Activated CD4-positive, alpha-beta T cell treated with anti-CD3 and anti-CD28 coated beads for 36 hours (primary cell): Measurements from ENCODE around the gene EBF4. TPM values are rescaled to one million over a fixed set of nuclear protein-coding genes. Genes with fewer than 3 reads are reported as not detected.
"Not testable (repeated sequence)": the region's sequence is repeated elsewhere in the genome, so short reads cannot be mapped to it uniquely, and the experiment has no call there.

Experiments used
- ATAC-seq: fragments of 200-7000 bp; cut with Tn5 transposase; one replicate; pipeline ENCODE4 v1.10.0; 2021; ENCODE audit warnings: mild to moderate bottlenecking, moderate library complexity
- CTCF ChIA-PET: fragments of 350-600 bp; sonication (Branson Sonifier 250); formaldehyde crosslinking; loops from one replicate; lab custom pipeline; 2021; ENCODE audit warnings: antibody characterized with exemption; lab: Charles Lee
- POLR2A ChIA-PET: fragments of 350-600 bp; sonication (Branson Sonifier 250); formaldehyde crosslinking; loops from one replicate; lab custom pipeline; 2021; ENCODE audit warnings: antibody characterized with exemption, inconsistent platforms; lab: Charles Lee
- DNase-seq: peaks from one replicate; pipeline ENCODE4 v3.0.0-alpha.2; 2020
- H3K27ac Mint-ChIP-seq: one replicate; pipeline ENCODE4 v1.8.0; 2021; ENCODE audit warnings: mixed read lengths
- H3K27me3 Mint-ChIP-seq: one replicate; pipeline ENCODE4 v1.8.0; 2021; ENCODE audit warnings: mixed read lengths
- H3K36me3 Mint-ChIP-seq: one replicate; pipeline ENCODE4 v1.8.0; 2021; ENCODE audit warnings: low read depth, mixed read lengths
- H3K4me1 Mint-ChIP-seq: one replicate; pipeline ENCODE4 v1.8.0; 2021; ENCODE audit warnings: mixed read lengths
- H3K4me3 Mint-ChIP-seq: one replicate; pipeline ENCODE4 v1.8.0; 2021; ENCODE audit warnings: mild to moderate bottlenecking, moderate library complexity, mixed read lengths
- H3K9me3 Mint-ChIP-seq: one replicate; pipeline ENCODE4 v1.8.0; 2021; ENCODE audit warnings: low read depth, mixed read lengths
- intact Hi-C, 2 experiments: fragments of 100-400 bp; cut with DNase I in 1 of 2; cut with micrococcal nuclease in 1 of 2; formaldehyde crosslinking; loops; one replicate each; pipeline versions ENCODE4 v1.14.2 to v1.15.1; 2022 to 2024; cut with DNase I, micrococcal nuclease
- total RNA-seq, 2 experiments: library from RNA; stranded (reverse); gene quantifications; one replicate each; pipeline ENCODE4 v1.2.3, GENCODE V29; 2021

Gene EBF4
- total RNA-seq, 2 experiments from 2014 or later: 3.7 to 4.3 TPM

DNA sequence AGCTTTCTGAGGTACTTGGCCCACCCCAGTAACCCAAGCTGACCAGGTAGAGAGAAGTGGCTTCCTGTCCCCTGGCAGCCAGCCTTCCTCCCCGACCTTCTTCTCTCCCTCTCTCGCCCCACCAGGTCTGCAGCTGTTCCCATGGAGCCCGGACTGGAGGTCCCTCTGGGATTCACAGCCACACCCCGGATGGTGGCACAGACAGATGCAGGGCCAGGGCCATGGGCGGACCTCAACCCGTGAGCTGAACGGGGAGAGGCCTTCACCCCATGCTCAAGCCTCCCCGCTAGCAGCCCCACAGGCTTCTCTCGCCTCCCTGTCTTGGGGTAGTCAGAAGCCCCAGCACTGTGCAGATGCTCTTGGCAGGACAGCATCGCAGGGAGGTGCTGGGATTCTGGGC, 66.6 kb downstream of the EBF4 start:
- no peaks in the 10 kb centered on the region for H3K36me3 Mint-ChIP-seq
- H3K27me3 Mint-ChIP-seq: peaks cover 15% of the 10 kb centered on the region
- no peak for ATAC-seq
- POLR2A ChIA-PET: no interaction called here
- DNase-seq: no peak
- intact Hi-C loops: loop anchor here in 1 of 2 experiments (5.0 kb wide), 1 partner anchor 93 kb away; no protein-coding TSS in a partner anchor
- H3K4me1 Mint-ChIP-seq: peaks cover 5% of the 10 kb centered on the region
- no peak overlapping the region for H3K4me3 Mint-ChIP-seq
- CTCF ChIA-PET: interaction anchor here (0.9 kb wide), 1 partner anchor 72 kb away, joined by 3 read pairs; no protein-coding TSS in a partner anchor
- H3K27ac Mint-ChIP-seq: no peak overlapping the region
- no peaks in the 10 kb centered on the region for H3K9me3 Mint-ChIP-seq

DNA sequence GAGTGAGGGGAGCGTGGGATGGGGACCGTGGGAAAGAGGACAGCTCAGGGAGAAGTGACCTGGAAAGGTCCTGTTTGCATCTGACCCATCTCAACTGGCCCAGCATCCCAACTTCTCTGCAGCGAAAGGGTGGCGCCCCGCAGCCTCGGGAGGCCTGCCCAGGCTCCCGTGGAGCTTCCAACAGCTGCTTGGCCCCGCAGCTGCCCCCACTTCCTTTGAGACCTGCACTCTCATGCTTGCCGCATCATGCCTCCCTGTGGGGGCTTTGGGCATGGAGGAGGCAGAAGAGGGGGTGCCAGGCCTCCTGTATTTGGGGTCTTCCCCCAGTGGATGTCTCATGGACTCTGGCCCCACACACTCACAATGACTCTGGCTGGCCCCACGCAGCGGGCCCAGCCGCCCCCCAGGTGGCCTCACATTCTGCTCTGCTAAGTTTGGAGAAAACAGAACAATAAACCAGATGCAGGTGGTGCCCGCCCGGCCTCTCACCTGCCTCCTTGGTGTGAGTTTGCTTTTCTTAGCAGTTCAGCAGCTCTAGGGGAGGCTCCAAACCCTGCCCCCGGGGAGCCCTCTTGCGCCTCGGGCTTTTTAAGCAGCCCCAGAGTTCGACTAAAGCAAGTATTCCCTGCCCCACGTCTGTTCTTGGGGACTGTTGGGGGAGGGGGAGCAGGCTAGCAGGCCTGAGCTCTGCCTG, 67.2 kb downstream of the EBF4 start:
- intact Hi-C loops: loop anchor here in 1 of 2 experiments (5.0 kb wide), 1 partner anchor 93 kb away; no protein-coding TSS in a partner anchor
- H3K27me3 Mint-ChIP-seq: peaks cover 13% of the 10 kb centered on the region
- ATAC-seq (no peak), DNase-seq (no peak)
- no peaks in the 10 kb centered on the region for H3K36me3 Mint-ChIP-seq
- ChIA-PET CTCF (interaction anchor here (0.6 to 0.9 kb wide), 2 partner anchors 72 to 92 kb away, joined by 3 to 4 read pairs; no protein-coding TSS in a partner anchor), POLR2A (no interaction called here)
- H3K27ac Mint-ChIP-seq: no peak overlapping the region
- H3K4me1 Mint-ChIP-seq: peaks cover 5% of the 10 kb centered on the region
- H3K9me3 Mint-ChIP-seq: no peaks in the 10 kb centered on the region
- no peak overlapping the region for H3K4me3 Mint-ChIP-seq

DNA sequence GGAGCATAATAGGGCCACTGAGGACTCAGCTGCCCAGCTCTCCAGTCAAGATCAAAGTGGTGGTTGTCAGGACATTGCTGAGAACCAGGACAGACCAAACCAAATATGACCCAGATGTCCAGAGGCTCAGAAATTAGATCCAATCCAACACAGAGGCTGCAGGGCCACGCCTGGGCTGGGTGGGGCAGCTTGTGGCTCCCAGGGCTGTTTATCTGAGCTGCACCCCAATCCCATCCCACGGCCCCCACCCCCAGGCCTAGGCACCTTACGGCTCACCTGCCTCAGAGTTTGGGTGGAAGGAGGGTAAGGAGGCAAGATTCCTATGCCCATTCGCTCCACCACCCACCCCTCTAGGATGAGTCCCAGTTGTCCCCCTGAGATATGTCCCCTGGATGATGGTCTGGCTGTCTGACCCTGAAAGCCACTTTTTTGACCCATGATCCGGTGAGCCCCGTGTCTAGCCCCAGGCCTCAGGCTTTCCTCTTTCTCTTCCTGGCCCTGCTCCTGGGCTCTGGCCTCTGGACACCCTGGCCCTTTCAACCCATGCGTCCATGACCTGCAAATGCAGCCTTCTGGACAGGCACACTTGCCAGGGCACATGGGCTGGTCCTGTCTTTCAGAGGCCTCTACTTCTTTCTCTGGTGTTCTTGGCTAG, 67.8 kb downstream of the EBF4 start:
- Mint-ChIP-seq H3K4me1 (peaks cover 5% of the 10 kb centered on the region), H3K36me3 (no peaks in the 10 kb centered on the region), H3K4me3 (no peak overlapping the region), H3K9me3 (no peaks in the 10 kb centered on the region), H3K27ac (no peak overlapping the region), H3K27me3 (peaks cover 13% of the 10 kb centered on the region)
- intact Hi-C loops: no loop called here
- ATAC-seq (no peak), DNase-seq (no peak)
- ChIA-PET CTCF (interaction anchor here (0.6 kb wide), 2 partner anchors 21 to 92 kb away, joined by 3 to 4 read pairs; no protein-coding TSS in a partner anchor), POLR2A (no interaction called here)

DNA sequence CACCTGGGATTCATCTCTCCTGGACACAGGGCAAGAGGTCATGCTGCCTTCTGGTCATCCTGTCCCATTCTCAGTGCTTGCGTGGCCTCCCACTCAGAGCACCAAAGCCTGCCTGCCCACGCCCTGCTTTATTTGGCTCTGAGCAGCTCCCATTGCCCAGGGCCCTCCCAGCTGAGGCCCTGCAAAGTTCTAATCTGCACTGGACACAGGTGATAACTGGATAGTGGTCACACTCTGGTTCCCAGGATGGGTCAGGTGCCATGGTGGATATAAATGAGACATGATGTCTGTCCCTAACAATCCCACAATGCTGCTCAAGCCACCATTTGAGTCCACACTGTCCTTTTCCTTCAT, 68.3 kb downstream of the EBF4 start:
- Mint-ChIP-seq H3K27me3 (peaks cover 11% of the 10 kb centered on the region), H3K27ac (no peak overlapping the region), H3K4me1 (peaks cover 5% of the 10 kb centered on the region), H3K36me3 (no peaks in the 10 kb centered on the region), H3K9me3 (no peaks in the 10 kb centered on the region), H3K4me3 (no peak overlapping the region)
- DNase-seq (no peak), ATAC-seq (no peak)
- ChIA-PET CTCF (interaction anchor here (0.6 kb wide), 2 partner anchors 21 to 415 kb away, joined by 3 read pairs; no protein-coding TSS in a partner anchor), POLR2A (no interaction called here)
- intact Hi-C loops: no loop called here

DNA sequence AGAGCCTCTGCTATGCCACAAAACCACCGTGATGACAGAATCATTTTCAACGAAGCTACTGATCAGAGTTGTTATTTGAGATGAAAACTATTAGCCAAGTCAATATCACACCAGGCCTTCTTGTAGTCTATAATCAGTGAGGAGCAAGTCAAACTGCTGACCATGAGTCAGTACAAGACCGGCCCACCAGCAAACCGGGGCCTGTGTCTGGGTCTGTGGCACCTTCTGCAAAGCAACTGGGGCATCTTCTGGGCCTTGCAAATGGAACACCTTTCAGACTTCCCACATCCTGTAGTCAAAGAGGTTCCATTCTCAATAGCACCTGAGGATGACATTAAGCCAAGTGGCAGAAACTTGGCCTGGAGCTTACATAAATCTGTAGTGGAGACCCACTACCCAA, 69.3 kb downstream of the EBF4 start:
- DNase-seq: no peak
- Mint-ChIP-seq H3K4me3 (no peak overlapping the region), H3K36me3 (no peaks in the 10 kb centered on the region), H3K4me1 (no peaks in the 10 kb centered on the region), H3K27me3 (peaks cover 2% of the 10 kb centered on the region), H3K9me3 (no peaks in the 10 kb centered on the region), H3K27ac (no peak overlapping the region)
- no peak for ATAC-seq
- ChIA-PET CTCF (interaction anchor here (0.9 to 1.5 kb wide), 3 partner anchors 9 to 69 kb away, joined by 4 to 7 read pairs (median 5); partner anchors contain the start of gene EBF4), POLR2A (no interaction called here)
- intact Hi-C loops: no loop called here

DNA sequence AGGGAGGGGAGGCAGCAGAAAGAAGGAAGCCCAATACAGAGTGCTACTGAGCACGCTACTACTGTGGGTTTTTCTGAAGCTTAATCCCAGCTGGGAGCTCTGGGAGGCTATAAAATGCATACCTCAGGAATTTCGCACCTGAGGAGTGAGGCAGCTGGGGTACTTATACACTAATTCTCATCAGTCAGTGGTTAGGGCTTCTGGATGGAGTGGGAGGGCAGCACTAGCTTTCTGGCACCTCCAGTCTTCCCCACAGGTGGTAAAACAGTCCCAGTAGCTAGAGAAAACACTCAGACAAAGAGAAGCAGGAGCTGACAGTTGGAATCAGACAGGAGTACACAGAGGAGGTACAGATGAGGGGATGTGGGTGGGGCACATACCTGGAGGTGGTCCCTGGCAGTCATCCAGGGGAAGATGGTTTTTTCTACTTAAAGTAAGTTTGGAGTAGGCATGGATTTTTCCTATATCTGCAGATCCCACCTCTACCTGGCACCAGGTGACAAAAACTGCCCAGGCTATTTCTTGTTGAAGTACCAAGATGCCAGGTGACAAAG, 70.1 kb downstream of the EBF4 start:
- H3K27ac Mint-ChIP-seq: no peak overlapping the region
- no peak overlapping the region for H3K4me3 Mint-ChIP-seq
- DNase-seq (no peak), ATAC-seq (no peak)
- no peaks in the 10 kb centered on the region for H3K9me3 Mint-ChIP-seq
- peaks cover 6% of the 10 kb centered on the region for H3K27me3 Mint-ChIP-seq
- ChIA-PET POLR2A (no interaction called here), CTCF (interaction anchor here (0.6 to 1.5 kb wide), 5 partner anchors 10 to 400 kb away, joined by 4 to 7 read pairs (median 4); partner anchors contain the start of gene EBF4)
- H3K36me3 Mint-ChIP-seq: no peaks in the 10 kb centered on the region
- no peaks in the 10 kb centered on the region for H3K4me1 Mint-ChIP-seq
- intact Hi-C loops: no loop called here

DNA sequence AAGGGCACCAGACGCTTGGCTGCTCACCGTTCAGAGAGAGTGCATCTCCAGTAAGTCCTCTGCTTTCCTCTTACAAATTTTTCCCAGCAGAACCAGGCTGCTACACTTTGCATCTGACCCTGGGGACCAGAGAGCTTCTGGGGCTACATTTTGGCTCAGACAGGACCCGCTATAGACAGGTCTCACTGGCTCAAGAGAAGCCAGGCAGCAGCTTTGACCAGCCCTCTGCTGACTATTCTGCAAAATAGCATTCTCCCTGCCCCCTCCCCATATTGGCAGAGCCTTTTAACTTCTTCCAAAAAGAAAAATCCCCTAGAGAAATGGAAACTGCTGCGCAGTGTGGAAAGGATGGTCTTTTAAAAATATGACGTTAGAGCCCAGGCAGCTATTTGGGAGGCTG, 70.6 kb downstream of the EBF4 start:
- ATAC-seq (no peak), DNase-seq (no peak)
- Mint-ChIP-seq H3K27me3 (peaks cover 8% of the 10 kb centered on the region), H3K27ac (no peak overlapping the region), H3K4me1 (no peaks in the 10 kb centered on the region), H3K4me3 (no peak overlapping the region), H3K36me3 (no peaks in the 10 kb centered on the region), H3K9me3 (no peaks in the 10 kb centered on the region)
- ChIA-PET CTCF (interaction anchor here (0.6 to 1.5 kb wide), 4 partner anchors 10 to 400 kb away, joined by 4 to 7 read pairs (median 4); no protein-coding TSS in a partner anchor), POLR2A (no interaction called here)
- intact Hi-C loops: no loop called here

DNA sequence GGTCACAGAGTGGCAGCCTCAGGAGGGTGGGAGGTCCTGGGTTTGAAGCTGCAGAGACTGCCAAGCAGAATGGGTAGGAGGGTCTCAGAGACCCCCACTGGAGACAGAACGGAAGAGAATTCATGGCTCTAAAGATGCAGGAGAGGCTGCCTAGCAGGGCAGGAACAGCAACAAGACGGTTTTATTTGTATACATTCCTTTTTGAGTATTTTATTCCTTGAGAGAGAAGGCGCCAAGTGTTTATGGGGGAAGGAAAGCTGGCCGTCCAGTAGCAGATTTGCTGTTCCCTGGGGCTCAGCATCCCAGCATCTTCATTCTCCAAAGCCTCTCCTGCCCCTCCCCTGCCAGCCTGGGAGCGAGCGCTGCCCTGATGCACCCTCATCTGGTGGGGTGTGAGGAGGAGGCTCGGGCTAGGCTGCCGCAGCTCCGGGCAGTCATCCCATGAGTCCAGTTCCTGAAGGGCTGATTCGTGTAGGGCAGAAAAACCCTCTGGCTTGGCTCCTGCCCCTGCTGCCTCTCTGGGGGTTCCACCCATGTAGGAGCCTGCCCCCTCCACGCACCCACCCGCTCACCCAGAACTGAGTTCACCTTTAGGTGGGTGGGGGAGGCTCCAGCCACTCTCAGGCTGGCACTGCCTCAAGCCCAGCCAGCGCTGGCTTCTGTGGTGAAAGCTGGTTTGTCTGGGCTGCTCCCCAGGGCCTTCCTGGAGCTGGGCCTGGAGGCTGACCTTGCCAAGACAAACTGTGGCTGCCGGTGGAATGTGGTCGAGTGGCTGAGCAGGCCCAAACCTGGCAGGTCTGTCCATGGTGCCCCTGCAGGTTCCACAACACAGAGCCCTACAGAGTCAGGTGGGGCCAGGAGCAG, 75.4 kb downstream of the EBF4 start:
- CTCF ChIA-PET: interaction anchor here (0.5 to 1.3 kb wide), 3 partner anchors 14 to 38 kb away, joined by 3 read pairs; no protein-coding TSS in a partner anchor

DNA sequence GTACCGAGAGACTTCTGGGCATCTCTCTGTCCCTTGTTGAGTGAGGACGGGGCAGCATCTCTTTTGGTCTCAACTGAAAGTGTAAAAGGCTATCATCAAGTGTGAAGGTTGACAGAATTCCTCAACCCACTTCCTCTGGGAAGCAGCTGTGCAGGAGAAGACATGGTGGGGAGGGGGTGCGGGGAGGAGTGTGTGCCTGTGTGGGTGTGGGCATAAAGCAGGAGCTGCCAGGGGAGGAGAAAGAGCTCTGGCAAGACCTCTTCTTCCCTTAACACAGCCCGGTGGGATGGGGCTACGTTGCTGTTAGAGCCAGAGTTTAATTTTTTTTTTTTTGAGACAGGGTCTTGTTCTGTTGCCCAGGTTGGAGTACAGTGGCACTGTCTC, 76.0 kb downstream of the EBF4 start:
- POLR2A ChIA-PET: no interaction called here

More for the DNA sequence above, 75.4 kb downstream of the EBF4 start:
- ATAC-seq: no peak
- no peak for DNase-seq
- POLR2A ChIA-PET: no interaction called here
- no peaks in the 10 kb centered on the region for H3K36me3 Mint-ChIP-seq
- H3K27ac Mint-ChIP-seq: no peak overlapping the region
- H3K4me3 Mint-ChIP-seq: no peak overlapping the region
- intact Hi-C loops: no loop called here
- peaks cover 7% of the 10 kb centered on the region for H3K4me1 Mint-ChIP-seq
- peaks cover 11% of the 10 kb centered on the region for H3K27me3 Mint-ChIP-seq
- H3K9me3 Mint-ChIP-seq: no peaks in the 10 kb centered on the region

DNA sequence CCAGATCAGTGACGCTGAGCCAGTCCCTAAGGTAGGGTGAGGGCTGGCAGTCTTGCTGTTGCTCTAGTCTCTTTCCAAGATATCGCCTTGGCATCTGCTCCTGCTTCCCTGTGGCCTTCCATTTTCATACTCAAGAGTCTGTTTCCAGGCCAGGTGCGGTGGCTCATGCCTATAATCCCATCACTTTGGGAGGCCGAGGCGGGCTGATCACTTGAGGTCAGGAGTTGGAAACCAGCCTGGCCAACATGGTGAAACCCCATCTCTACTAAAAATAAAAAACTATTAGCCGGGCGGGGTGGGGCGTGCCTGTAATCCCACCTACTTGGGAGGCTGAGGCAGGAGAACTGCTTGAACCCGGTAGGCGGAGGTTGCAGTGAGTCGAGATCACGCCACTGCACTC, 77.5 kb downstream of the EBF4 start:
- intact Hi-C loops, POLR2A ChIA-PET, CTCF ChIA-PET, H3K4me3 Mint-ChIP-seq, DNase-seq, ATAC-seq, H3K27ac Mint-ChIP-seq, H3K36me3 Mint-ChIP-seq, H3K4me1 Mint-ChIP-seq, H3K9me3 Mint-ChIP-seq: not testable (repeated sequence)
- peaks cover 11% of the 10 kb centered on the region for H3K27me3 Mint-ChIP-seq

More for the DNA sequence above, 76.0 kb downstream of the EBF4 start:
- peaks cover 11% of the 10 kb centered on the region for H3K27me3 Mint-ChIP-seq
- no peaks in the 10 kb centered on the region for H3K9me3 Mint-ChIP-seq
- intact Hi-C loops: no loop called here
- CTCF ChIA-PET: interaction anchor here (1.3 kb wide), 1 partner anchor 16 kb away, joined by 3 read pairs; no protein-coding TSS in a partner anchor
- H3K4me1 Mint-ChIP-seq: peaks cover 7% of the 10 kb centered on the region
- H3K27ac Mint-ChIP-seq: no peak overlapping the region
- no peak for ATAC-seq
- H3K4me3 Mint-ChIP-seq: no peak overlapping the region
- no peaks in the 10 kb centered on the region for H3K36me3 Mint-ChIP-seq
- no peak for DNase-seq
